ENCODE measurements around the gene OTUD7B. TPM values are rescaled to one million over a fixed set of nuclear protein-coding genes. Genes with fewer than 3 reads are reported as not detected.
"Not testable (repeated sequence)": the region's sequence is repeated elsewhere in the genome, so short reads cannot be mapped to it uniquely, and the experiment has no call there.

OTUD7B gene
- total RNA-seq, 1 experiment from 2014 or later, result 19.6 TPM

DNA sequence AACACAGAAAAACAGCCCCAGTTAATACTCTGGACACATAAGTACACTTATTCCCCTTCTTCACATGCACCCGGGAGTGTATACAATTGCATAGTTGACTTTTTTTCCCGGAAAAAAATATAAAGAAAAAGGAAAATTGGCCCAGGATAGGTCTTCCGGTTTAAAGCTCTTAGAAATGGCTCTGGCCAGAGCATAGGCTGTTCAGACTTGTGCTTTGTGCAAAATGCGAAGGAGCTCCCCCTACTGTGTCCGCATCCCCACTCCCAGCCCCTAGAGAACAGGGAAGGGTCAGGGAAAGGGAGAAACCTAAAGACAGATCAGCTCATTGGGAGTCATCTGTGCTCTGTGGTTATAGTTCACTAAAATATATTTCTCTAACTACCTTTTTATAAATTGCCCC is 68.3 kb downstream of the OTUD7B start:
- Mint-ChIP-seq H3K36me3 (ENCODE audit: insufficient read depth, unreplicated experiment) (peaks cover 37% of the 10 kb centered on the region), H3K27ac (ENCODE audit: unreplicated experiment) (no peak overlapping the region), H3K4me3 (ENCODE audit: unreplicated experiment) (no peak overlapping the region), H3K4me1 (ENCODE audit: low read depth, unreplicated experiment) (peaks cover 14% of the 10 kb centered on the region), H3K27me3 (ENCODE audit: insufficient read depth, unreplicated experiment) (no peaks in the 10 kb centered on the region), H3K9me3 (ENCODE audit: unreplicated experiment) (no peaks in the 10 kb centered on the region)
- Histone ChIP-seq H3K27me3 (replicated peaks; ENCODE audit: control insufficient read depth, insufficient read depth, low read length) (no peaks in the 10 kb centered on the region), H3K9me3 (no peaks in the 10 kb centered on the region), H3K36me3 (ENCODE audit: control insufficient read depth, insufficient read depth, low read length) (no peaks in the 10 kb centered on the region), H3K4me3 (ENCODE audit: low read depth, low read length) (no peak overlapping the region), H3K4me1 (peaks cover 22% of the 10 kb centered on the region)
- TF ChIP-seq, protein P1, sequence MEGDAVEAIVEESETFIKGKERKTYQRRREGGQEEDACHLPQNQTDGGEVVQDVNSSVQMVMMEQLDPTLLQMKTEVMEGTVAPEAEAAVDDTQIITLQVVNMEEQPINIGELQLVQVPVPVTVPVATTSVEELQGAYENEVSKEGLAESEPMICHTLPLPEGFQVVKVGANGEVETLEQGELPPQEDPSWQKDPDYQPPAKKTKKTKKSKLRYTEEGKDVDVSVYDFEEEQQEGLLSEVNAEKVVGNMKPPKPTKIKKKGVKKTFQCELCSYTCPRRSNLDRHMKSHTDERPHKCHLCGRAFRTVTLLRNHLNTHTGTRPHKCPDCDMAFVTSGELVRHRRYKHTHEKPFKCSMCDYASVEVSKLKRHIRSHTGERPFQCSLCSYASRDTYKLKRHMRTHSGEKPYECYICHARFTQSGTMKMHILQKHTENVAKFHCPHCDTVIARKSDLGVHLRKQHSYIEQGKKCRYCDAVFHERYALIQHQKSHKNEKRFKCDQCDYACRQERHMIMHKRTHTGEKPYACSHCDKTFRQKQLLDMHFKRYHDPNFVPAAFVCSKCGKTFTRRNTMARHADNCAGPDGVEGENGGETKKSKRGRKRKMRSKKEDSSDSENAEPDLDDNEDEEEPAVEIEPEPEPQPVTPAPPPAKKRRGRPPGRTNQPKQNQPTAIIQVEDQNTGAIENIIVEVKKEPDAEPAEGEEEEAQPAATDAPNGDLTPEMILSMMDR (IDR thresholded peaks at IDR 0.05; ENCODE audit: insufficient read depth in 1 of 2, low read depth in 1 of 2, low read length in 1 of 2, severe bottlenecking in 1 of 2, unreplicated experiment in 1 of 2), result peak; percentile 50 to 66
- ChIA-PET CTCF (interaction anchor here (0.5 to 1.2 kb wide), 6 partner anchors 13 to 245 kb away, joined by 3 to 8 read pairs (median 4); partner anchors contain the start of gene BOLA1), POLR2A (interaction anchor here (1.0 to 1.2 kb wide), 2 partner anchors 14 to 55 kb away, joined by 3 to 11 read pairs; a partner anchor contains a TSS)
- intact Hi-C loops (cut with micrococcal nuclease; ENCODE audit: unreplicated experiment), result loop anchor here (1.0 kb wide), 1 partner anchor 54 kb away; no protein-coding TSS in a partner anchor
- BruUV-seq (replicated peaks), result no TSS peak
- peak in 1 of 2 experiments; percentile 66 for DNase-seq

DNA sequence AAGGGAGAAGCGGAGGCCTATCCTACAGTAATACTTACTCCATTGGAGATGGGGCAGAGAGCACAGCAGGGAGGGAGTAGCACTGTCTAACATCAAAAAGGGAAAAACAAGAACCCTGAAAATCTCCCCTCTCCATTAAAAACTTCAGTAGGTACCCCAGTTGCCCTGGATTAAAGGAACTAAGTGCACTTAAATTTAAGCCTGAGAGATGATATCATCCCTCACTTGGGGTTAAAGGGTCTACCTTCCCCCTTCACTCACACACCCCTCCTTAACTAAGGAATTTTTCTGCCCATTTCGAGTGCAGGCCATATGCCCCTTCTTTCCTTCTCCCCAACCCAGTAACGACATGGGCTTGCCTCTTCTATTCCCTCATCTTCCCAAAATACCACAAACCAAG is 70.1 kb downstream of the OTUD7B start:
- no peak for DNase-seq
- intact Hi-C loops (cut with micrococcal nuclease; ENCODE audit: unreplicated experiment), result no loop called here
- H3K4me3 Mint-ChIP-seq (ENCODE audit: unreplicated experiment), result no peak overlapping the region
- no peaks in the 10 kb centered on the region for H3K27me3 Mint-ChIP-seq (ENCODE audit: insufficient read depth, unreplicated experiment)
- no peaks in the 10 kb centered on the region for H3K9me3 ChIP-seq
- TF ChIP-seq, protein P1 (IDR thresholded peaks at IDR 0.05; ENCODE audit: insufficient read depth in 1 of 2, low read depth in 1 of 2, low read length in 1 of 2, severe bottlenecking in 1 of 2, unreplicated experiment in 1 of 2), result no peak
- POLR2A ChIA-PET, result no interaction called here
- no peaks in the 10 kb centered on the region for H3K9me3 Mint-ChIP-seq (ENCODE audit: unreplicated experiment)
- H3K4me3 ChIP-seq (ENCODE audit: low read depth, low read length), result no peak overlapping the region
- peaks cover 32% of the 10 kb centered on the region for H3K36me3 Mint-ChIP-seq (ENCODE audit: insufficient read depth, unreplicated experiment)
- no peaks in the 10 kb centered on the region for H3K27me3 ChIP-seq (replicated peaks; ENCODE audit: control insufficient read depth, insufficient read depth, low read length)
- H3K4me1 ChIP-seq, result peaks cover 37% of the 10 kb centered on the region
- peaks cover 32% of the 10 kb centered on the region for H3K4me1 Mint-ChIP-seq (ENCODE audit: low read depth, unreplicated experiment)
- CTCF ChIA-PET, result interaction anchor here (0.6 kb wide), 1 partner anchor 42 kb away, joined by 3 read pairs; no protein-coding TSS in a partner anchor
- H3K36me3 ChIP-seq (ENCODE audit: control insufficient read depth, insufficient read depth, low read length), result no peaks in the 10 kb centered on the region
- no TSS peak for BruUV-seq (replicated peaks)
- no peak overlapping the region for H3K27ac Mint-ChIP-seq (ENCODE audit: unreplicated experiment)

DNA sequence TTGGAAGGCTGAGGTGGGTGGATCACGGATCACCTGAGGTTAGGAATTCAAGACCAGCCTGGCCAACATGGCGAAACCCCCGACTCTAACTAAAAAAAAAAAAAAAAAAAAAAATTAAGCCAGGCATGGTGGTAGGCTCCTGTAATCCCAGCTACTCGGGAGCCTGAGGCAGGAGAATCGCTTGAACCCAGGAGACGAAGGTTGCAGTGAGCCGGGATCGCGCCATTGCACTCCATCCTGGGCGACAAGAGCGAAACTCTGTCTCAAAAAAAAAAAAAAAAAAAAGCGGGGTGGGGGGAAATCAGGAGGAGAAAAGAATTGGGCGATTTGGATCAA is 71.9 kb downstream of the OTUD7B start:
- H3K4me3 ChIP-seq (ENCODE audit: low read depth, low read length), result peak overlapping the region; percentile 35
- ChIA-PET POLR2A (interaction anchor here (1.1 kb wide), 2 partner anchors 10 to 51 kb away, joined by 7 to 16 read pairs; a partner anchor contains a TSS), CTCF (interaction anchor here (0.6 to 1.5 kb wide), 5 partner anchors 10 to 249 kb away, joined by 3 to 6 read pairs (median 5); a partner anchor contains a TSS)
- H3K4me1 ChIP-seq, result peaks cover 37% of the 10 kb centered on the region
- DNase-seq; H3K27me3 Mint-ChIP-seq (ENCODE audit: insufficient read depth, unreplicated experiment); H3K27me3 ChIP-seq (replicated peaks; ENCODE audit: control insufficient read depth, insufficient read depth, low read length); H3K36me3 ChIP-seq (ENCODE audit: control insufficient read depth, insufficient read depth, low read length); BruUV-seq (replicated peaks); H3K9me3 Mint-ChIP-seq (ENCODE audit: unreplicated experiment); H3K9me3 ChIP-seq: not testable (repeated sequence)
- Mint-ChIP-seq H3K4me1 (ENCODE audit: low read depth, unreplicated experiment) (peaks cover 33% of the 10 kb centered on the region), H3K27ac (ENCODE audit: unreplicated experiment) (peak overlapping the region; percentile 98), H3K36me3 (ENCODE audit: insufficient read depth, unreplicated experiment) (peaks cover 29% of the 10 kb centered on the region), H3K4me3 (ENCODE audit: unreplicated experiment) (peak overlapping the region; percentile 83)
- intact Hi-C loops (cut with micrococcal nuclease; ENCODE audit: unreplicated experiment), result loop anchor here (2.0 kb wide), 1 partner anchor 40 kb away; the partner anchor contains the start of gene BOLA1
